ENCODE measurements around the gene MAPK1IP1L.

Gene MAPK1IP1L

GRCh38 chr14:55098561-55098898, 47.1 kb downstream of the MAPK1IP1L start:
- H3K9ac ChIP-seq (ENCODE audit: low read length), result no peak overlapping the region

GRCh38 chr14:55099756-55100155, 48.3 kb downstream of the MAPK1IP1L start:
- Histone ChIP-seq H3K27ac (ENCODE audit: low read depth, low read length) (no peak overlapping the region), H3K27me3 (ENCODE audit: control insufficient read depth, insufficient read depth, low read length) (no peaks in the 10 kb centered on the region), H3K4me3 (ENCODE audit: low read depth, low read length) (no peak overlapping the region), H3K36me3 (ENCODE audit: control insufficient read depth, insufficient read depth, low read length) (no peaks in the 10 kb centered on the region), H3K9ac (ENCODE audit: low read length) (no peak overlapping the region), H3K9me3 (ENCODE audit: control insufficient read depth, insufficient read depth, low read depth, low read length) (0 out of 2 replicates have a peak, but pooled peaks cover 6% of the 10 kb centered on the region), H3K4me1 (ENCODE audit: control insufficient read depth, insufficient read depth, low read length) (peaks cover 29% of the 10 kb centered on the region)

More at GRCh38 chr14:55098561-55098898, 47.1 kb downstream of the MAPK1IP1L start:
- Histone ChIP-seq H3K36me3 (ENCODE audit: control insufficient read depth, insufficient read depth, low read length) (no peaks in the 10 kb centered on the region), H3K9me3 (ENCODE audit: control insufficient read depth, insufficient read depth, low read depth, low read length) (no peaks in the 10 kb centered on the region), H3K27me3 (ENCODE audit: control insufficient read depth, insufficient read depth, low read length) (no peaks in the 10 kb centered on the region), H3K27ac (ENCODE audit: low read depth, low read length) (no peak overlapping the region), H3K4me3 (ENCODE audit: low read depth, low read length) (no peak overlapping the region), H3K4me1 (ENCODE audit: control insufficient read depth, insufficient read depth, low read length) (peaks cover 24% of the 10 kb centered on the region)

- H3K4me3 ChIP-seq (ENCODE audit: low read depth, low read length), result no peak overlapping the region
- no peak overlapping the region for H3K27ac ChIP-seq (ENCODE audit: low read depth, low read length)
- peaks cover 29% of the 10 kb centered on the region for H3K4me1 ChIP-seq (ENCODE audit: control insufficient read depth, insufficient read depth, low read length)
- no peak overlapping the region for H3K9ac ChIP-seq (ENCODE audit: low read length)
- 0 out of 2 replicates have a peak, but pooled peaks cover 6% of the 10 kb centered on the region for H3K9me3 ChIP-seq (ENCODE audit: control insufficient read depth, insufficient read depth, low read depth, low read length)
- H3K27me3 ChIP-seq (ENCODE audit: control insufficient read depth, insufficient read depth, low read length), result no peaks in the 10 kb centered on the region
- no peaks in the 10 kb centered on the region for H3K36me3 ChIP-seq (ENCODE audit: control insufficient read depth, insufficient read depth, low read length)
Observed at GRCh38 chr14:55101698-55102097, 50.3 kb downstream of the MAPK1IP1L start.

GRCh38 chr14:55102141-55102621, 50.7 kb downstream of the MAPK1IP1L start:
- no peaks in the 10 kb centered on the region for H3K27me3 ChIP-seq (ENCODE audit: control insufficient read depth, insufficient read depth, low read length)
- peaks cover 25% of the 10 kb centered on the region for H3K4me1 ChIP-seq (ENCODE audit: control insufficient read depth, insufficient read depth, low read length)
- H3K9ac ChIP-seq (ENCODE audit: low read length), result no peak overlapping the region
- no peaks in the 10 kb centered on the region for H3K36me3 ChIP-seq (ENCODE audit: control insufficient read depth, insufficient read depth, low read length)
- H3K9me3 ChIP-seq (ENCODE audit: control insufficient read depth, insufficient read depth, low read depth, low read length), result 0 out of 2 replicates have a peak, but pooled peaks cover 6% of the 10 kb centered on the region
- no peak overlapping the region for H3K4me3 ChIP-seq (ENCODE audit: low read depth, low read length)
- H3K27ac ChIP-seq (ENCODE audit: low read depth, low read length), result no peak overlapping the region; the same call in 1 of the 2 replicates

- Histone ChIP-seq H3K27ac (ENCODE audit: low read depth, low read length) (peak overlapping the region; percentile 76; the same call in 1 of the 2 replicates), H3K4me3 (ENCODE audit: low read depth, low read length) (0 out of 2 replicates have a peak overlapping the region, but pooled peaks have one; percentile 1), H3K4me1 (ENCODE audit: control insufficient read depth, insufficient read depth, low read length) (peaks cover 33% of the 10 kb centered on the region), H3K9ac (ENCODE audit: low read length) (peak overlapping the region; percentile 68), H3K27me3 (ENCODE audit: control insufficient read depth, insufficient read depth, low read length) (no peaks in the 10 kb centered on the region), H3K9me3 (ENCODE audit: control insufficient read depth, insufficient read depth, low read depth, low read length) (0 out of 2 replicates have a peak, but pooled peaks cover 6% of the 10 kb centered on the region), H3K36me3 (ENCODE audit: control insufficient read depth, insufficient read depth, low read length) (no peaks in the 10 kb centered on the region)
Observed at GRCh38 chr14:55103005-55103640, 51.7 kb downstream of the MAPK1IP1L start.

- Histone ChIP-seq H3K9ac (ENCODE audit: low read length) (peak overlapping the region; percentile 68), H3K27ac (ENCODE audit: low read depth, low read length) (peak overlapping the region; percentile 76; the same call in 1 of the 2 replicates), H3K4me1 (ENCODE audit: control insufficient read depth, insufficient read depth, low read length) (peaks cover 36% of the 10 kb centered on the region)
Observed at GRCh38 chr14:55103971-55104954, 52.8 kb downstream of the MAPK1IP1L start.

GRCh38 chr14:55105991-55106390, 54.5 kb downstream of the MAPK1IP1L start:
- Histone ChIP-seq H3K36me3 (ENCODE audit: control insufficient read depth, insufficient read depth, low read length) (no peaks in the 10 kb centered on the region), H3K9me3 (ENCODE audit: control insufficient read depth, insufficient read depth, low read depth, low read length) (0 out of 2 replicates have a peak, but pooled peaks cover 6% of the 10 kb centered on the region), H3K27ac (ENCODE audit: low read depth, low read length) (no peak overlapping the region), H3K27me3 (ENCODE audit: control insufficient read depth, insufficient read depth, low read length) (no peaks in the 10 kb centered on the region), H3K9ac (ENCODE audit: low read length) (no peak overlapping the region), H3K4me1 (ENCODE audit: control insufficient read depth, insufficient read depth, low read length) (peaks cover 36% of the 10 kb centered on the region), H3K4me3 (ENCODE audit: low read depth, low read length) (no peak overlapping the region)

More at GRCh38 chr14:55103971-55104954, 52.8 kb downstream of the MAPK1IP1L start:
- no peak overlapping the region for H3K4me3 ChIP-seq (ENCODE audit: low read depth, low read length)
- H3K27me3 ChIP-seq (ENCODE audit: control insufficient read depth, insufficient read depth, low read length), result no peaks in the 10 kb centered on the region
- 0 out of 2 replicates have a peak, but pooled peaks cover 6% of the 10 kb centered on the region for H3K9me3 ChIP-seq (ENCODE audit: control insufficient read depth, insufficient read depth, low read depth, low read length)
- H3K36me3 ChIP-seq (ENCODE audit: control insufficient read depth, insufficient read depth, low read length), result no peaks in the 10 kb centered on the region

- H3K9ac ChIP-seq (ENCODE audit: low read length), result peak overlapping the region; percentile 35
- H3K36me3 ChIP-seq (ENCODE audit: control insufficient read depth, insufficient read depth, low read length), result no peaks in the 10 kb centered on the region
- H3K27me3 ChIP-seq (ENCODE audit: control insufficient read depth, insufficient read depth, low read length), result no peaks in the 10 kb centered on the region
- no peak overlapping the region for H3K4me3 ChIP-seq (ENCODE audit: low read depth, low read length)
- H3K27ac ChIP-seq (ENCODE audit: low read depth, low read length), result no peak overlapping the region
- peaks cover 22% of the 10 kb centered on the region for H3K4me1 ChIP-seq (ENCODE audit: control insufficient read depth, insufficient read depth, low read length)
- 0 out of 2 replicates have a peak, but pooled peaks cover 6% of the 10 kb centered on the region for H3K9me3 ChIP-seq (ENCODE audit: control insufficient read depth, insufficient read depth, low read depth, low read length)
Observed at GRCh38 chr14:55107766-55108554, 56.5 kb downstream of the MAPK1IP1L start.

GRCh38 chr14:55109836-55110235, 58.4 kb downstream of the MAPK1IP1L start:
- no peaks in the 10 kb centered on the region for H3K36me3 ChIP-seq (ENCODE audit: control insufficient read depth, insufficient read depth, low read length)

GRCh38 chr14:55111122-55111708, 59.8 kb downstream of the MAPK1IP1L start:
- Histone ChIP-seq H3K27me3 (ENCODE audit: control insufficient read depth, insufficient read depth, low read length) (no peaks in the 10 kb centered on the region), H3K4me3 (ENCODE audit: low read depth, low read length) (no peak overlapping the region), H3K4me1 (ENCODE audit: control insufficient read depth, insufficient read depth, low read length) (peaks cover 11% of the 10 kb centered on the region; the same call in 1 of the 2 replicates), H3K9me3 (ENCODE audit: control insufficient read depth, insufficient read depth, low read depth, low read length) (no peaks in the 10 kb centered on the region), H3K27ac (ENCODE audit: low read depth, low read length) (no peak overlapping the region), H3K9ac (ENCODE audit: low read length) (no peak overlapping the region), H3K36me3 (ENCODE audit: control insufficient read depth, insufficient read depth, low read length) (no peaks in the 10 kb centered on the region)

More at GRCh38 chr14:55109836-55110235, 58.4 kb downstream of the MAPK1IP1L start:
- Histone ChIP-seq H3K27me3 (ENCODE audit: control insufficient read depth, insufficient read depth, low read length) (no peaks in the 10 kb centered on the region), H3K27ac (ENCODE audit: low read depth, low read length) (no peak overlapping the region), H3K9ac (ENCODE audit: low read length) (no peak overlapping the region), H3K4me3 (ENCODE audit: low read depth, low read length) (no peak overlapping the region), H3K9me3 (ENCODE audit: control insufficient read depth, insufficient read depth, low read depth, low read length) (no peaks in the 10 kb centered on the region), H3K4me1 (ENCODE audit: control insufficient read depth, insufficient read depth, low read length) (peaks cover 11% of the 10 kb centered on the region; the same call in 1 of the 2 replicates)
